HG03175 (cell line): ENCODE results near the gene LDLR.
"Not testable (repeated sequence)": the region's sequence is repeated elsewhere in the genome, so short reads cannot be mapped to it uniquely, and the experiment has no call there.

Source experiments
- ATAC-seq: cut with Tn5 transposase; IDR thresholded peaks from one replicate; pipeline ENCODE4 v1.9.1; 2021; ENCODE audit warnings: mild to moderate bottlenecking, moderate library complexity; ENCODE audit not compliant: unreplicated experiment

LDLR gene

DNA sequence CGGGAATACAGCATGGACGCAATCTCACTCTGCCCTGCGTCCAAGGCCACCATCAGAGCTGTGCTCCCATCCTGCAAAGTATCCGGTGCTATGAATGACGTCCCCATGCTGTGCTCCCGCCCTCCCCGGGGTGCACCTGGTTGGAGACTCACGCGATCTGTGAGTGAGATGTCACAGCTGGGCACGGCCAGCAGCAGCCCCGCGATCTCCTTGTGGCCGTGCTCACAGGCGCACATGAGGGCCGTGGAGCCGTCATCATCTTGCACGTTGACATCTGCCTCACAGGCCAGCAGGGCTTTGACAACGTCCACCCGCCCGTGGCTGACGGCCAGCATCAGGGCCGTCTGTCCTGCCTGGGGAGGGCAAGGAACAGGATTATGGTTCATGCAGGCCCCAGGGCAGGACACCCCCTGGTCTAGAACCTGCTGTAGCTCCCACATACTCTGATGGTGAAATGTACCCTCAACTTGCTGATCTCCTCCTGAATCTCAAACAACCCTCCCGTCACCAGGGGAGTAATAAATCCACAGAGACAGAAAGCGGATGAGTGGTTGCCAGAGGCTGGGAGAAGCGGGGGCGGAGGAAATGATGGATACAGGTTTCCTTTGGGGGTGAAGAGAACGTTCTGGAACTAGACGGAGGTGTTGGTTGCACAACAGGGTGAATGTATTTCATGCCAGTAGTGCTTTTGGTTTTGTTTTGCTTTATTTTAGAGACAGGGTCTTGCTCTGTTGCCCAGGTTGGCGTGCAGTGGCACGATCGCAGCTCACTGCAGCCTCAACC, 80.8 kb downstream of the LDLR start:
- ATAC-seq = no peak

DNA sequence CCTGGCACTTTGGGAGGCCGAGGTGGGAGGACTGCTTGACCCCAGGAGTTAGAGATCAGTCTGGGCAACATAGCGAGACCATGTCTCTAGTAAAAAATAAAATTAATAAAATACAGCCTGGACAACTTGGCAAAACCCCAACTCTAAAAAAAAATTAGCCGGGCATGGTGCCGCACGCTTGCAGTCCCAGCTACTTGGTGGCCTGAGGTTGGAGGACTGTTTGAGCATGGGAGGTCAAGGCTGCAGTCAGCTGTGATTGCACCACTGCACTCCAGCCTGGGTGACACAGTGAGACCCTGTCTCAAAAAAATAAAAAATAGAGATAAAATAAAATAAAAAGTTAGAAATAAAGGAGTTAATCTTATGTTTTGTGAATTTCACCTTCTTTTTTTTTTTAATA, 81.9 kb downstream of the LDLR start:
- no peak for ATAC-seq

DNA sequence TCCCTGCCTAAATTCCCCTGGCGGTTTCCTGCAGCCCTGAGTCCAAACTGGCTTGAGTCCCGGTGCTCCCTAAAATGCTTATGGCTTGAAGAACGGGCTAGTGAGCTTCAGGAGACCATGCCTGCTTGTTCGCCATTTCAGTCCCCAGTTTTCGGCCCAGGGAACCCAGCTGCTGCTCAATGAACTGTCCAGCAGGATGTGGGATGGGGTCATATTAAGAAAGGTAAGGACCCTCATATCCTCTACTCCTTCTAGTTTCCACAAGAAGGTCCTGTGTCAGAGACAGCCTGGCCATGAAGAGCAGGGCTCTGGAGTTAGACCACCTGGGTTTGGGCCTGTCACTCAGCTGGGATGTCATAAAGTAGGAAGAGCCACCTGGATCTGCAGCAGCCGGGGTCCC, 83.3 kb downstream of the LDLR start:
- no peak for ATAC-seq

DNA sequence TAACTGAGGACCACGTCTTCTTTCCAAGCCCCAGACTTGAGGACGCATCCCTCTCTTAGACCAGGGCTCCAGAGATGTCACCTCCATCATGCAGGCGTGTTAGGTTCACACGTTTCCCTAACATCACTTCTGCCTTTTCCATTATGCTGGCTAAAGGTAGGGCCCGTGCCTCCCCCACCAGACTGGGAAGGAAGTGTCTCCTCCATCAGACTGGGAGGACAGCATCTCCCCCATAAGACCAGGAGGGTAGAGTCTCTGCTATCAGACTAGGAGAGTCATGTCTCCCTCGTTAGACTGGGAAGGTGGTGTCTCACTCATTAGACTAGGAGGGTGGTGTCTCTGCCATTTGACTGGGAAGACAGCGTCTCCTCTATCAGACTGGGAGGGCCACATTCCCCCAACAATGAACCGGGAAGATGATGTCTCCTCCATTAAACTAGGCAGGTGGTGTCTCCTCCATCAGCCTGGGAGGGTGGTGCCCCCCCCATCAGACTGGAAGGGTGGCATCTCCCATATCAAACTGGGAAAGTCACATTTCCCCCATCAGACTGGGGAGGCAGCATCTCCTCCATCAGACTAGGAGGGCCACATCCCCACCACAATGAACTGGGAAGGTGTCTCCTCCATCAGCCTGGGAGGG, 84.4 kb downstream of the LDLR start:
- ATAC-seq = no peak

DNA sequence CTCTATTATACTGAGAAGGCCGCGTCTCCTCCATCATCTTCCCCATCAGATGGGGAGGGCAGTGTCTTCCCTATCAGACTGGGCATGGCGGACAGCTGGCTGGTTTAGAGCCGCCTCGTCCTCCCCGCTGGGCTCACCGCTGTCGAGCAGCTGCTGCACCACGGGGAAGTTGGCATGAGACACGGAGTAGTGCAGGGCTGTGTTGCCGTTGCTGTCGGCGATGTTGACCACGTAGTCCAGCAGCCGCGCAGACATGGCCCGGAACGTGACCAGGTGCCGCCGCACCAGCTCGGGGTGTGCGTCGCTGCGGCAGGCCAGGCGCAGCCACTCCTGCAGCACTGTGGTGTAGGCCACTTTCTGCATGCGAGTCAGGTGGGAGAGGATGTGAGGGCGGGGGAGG, 85.1 kb downstream of the LDLR start:
- ATAC-seq = no peak

DNA sequence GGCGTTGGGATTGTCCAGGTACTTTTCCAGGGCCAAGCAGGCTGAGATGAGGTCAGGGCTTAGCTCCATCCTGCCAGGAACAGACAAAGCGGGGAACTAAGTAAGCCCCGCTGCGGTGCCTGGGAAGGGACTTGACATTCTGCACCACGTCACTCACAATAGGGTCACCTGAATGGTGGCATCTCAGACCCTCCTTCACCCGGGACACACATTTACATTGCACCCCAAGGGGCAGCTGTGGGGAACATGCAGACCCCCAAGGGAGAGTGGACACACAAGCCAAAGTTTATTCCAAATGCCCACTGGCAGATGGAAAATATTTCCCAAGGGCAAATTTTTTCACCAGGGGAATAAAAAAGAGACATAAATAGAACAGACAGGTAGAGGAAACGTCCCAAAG, 86.7 kb downstream of the LDLR start:
- ATAC-seq = no peak

DNA sequence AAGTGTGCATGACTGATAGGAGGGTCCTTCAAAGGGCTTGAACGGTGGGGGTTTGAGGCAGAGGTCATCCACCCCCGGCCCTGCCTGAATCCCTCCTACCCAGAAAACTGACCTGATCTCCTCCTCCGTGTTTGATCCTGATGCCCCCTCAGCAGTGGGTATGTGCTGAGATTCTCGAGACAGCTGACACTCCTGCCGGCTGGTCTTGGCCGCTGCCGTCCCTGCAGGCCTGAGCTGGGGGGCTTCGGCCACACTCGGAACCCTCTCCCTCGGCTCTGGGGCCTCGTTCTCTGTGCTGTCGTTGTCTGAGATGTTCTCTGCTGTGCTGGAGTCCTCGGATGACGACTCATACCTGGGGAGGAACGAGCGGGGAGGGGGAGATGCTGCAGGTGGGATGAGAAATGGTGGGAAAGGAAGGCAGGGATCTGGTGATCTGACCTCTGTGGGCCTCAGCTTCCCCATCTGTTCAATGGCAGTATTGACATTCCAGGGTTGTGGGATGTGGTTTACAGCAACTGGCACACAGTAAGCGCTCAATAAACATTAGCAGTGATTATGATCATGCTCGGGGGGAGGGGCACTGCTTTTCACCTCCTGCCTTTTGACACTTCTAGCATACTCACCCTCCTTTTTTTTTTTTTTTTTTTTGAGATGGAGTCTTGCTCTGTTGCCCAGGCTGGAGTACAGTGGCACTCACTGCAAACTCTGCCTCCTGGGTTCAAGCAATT, 87.4 kb downstream of the LDLR start:
- ATAC-seq = no peak

DNA sequence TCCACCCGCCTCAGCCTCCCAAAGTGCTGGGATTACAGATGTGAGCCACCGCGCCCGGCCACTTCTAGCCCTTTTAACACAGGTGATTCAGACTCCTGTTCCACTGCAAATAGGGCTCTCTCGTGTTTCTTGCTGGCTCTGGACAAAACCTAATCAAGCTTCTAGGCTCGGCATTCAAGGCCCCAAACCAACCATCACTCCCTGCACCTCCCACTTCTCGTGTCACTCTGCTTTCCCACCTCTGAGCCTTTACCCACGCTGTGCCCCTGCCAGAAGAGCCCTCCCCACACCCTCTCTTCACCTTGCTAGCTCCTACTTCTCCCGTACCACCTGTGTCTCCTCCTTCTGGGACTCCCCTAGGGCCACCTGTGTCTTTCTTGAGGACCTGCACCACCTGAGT, 88.3 kb downstream of the LDLR start:
- no peak for ATAC-seq

DNA sequence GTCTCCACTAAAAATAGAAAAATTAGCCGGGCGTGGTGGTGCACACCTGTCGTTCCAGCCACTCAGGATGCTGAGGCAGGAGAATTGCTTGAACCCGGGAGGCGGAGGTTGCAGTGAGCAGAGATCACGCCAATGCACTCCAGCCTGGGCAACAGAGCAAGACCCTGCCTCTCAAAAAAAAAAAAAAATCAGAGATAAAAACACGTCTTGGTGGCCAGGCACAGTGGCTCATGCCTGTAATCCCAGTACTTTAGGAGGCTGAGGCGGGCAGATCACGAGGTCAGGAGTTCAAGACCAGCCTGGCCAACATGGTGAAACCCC, 89.8 kb downstream of the LDLR start:
- ATAC-seq = not testable (repeated sequence)

DNA sequence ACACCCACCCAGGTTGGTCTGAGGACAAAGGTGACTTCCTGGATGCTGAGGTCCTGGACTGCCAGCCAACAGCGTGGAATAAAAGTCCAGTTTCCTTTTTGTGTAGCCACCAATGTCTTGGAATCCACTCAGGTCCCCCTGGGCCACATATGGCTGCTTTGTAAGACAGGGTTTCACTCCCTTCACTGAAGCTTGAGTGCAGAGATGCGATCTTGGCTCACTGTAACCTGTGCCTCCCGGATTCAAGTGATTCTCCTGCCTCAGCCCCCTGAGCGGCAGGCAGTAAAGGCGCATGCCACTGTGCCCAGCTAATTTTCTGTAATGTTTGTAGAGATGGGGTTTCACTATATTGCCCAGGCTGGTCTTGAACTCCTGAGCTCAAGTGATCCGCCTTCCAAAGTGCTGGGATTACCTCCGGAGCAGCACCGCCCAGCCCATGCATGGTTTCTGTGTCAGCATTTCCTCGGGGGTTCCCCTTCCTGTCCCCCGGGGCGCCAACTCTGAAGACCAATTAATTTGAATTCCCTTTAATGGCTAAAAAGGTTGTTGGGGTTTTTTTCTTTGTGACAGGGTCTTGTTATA, 90.5 kb downstream of the LDLR start:
- ATAC-seq = peak; percentile 61

DNA sequence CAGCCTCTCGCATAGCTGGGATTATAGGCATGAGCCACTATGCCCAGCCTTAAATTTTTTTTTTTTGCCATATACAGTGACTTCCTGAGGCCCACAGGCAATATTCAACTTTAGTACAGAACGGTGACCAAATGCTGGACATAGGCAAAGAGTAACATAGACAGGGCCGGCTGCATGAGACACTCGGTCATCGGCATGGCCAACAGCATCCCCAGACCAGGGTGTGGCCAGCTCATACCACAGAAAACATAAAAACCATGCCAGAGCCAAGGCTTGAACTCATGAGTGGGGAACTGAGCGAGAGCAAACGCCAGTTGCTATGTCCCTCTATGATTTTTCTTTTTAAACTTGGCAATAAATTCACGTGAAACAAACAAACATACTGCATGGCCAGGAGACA, 91.1 kb downstream of the LDLR start:
- no peak for ATAC-seq

DNA sequence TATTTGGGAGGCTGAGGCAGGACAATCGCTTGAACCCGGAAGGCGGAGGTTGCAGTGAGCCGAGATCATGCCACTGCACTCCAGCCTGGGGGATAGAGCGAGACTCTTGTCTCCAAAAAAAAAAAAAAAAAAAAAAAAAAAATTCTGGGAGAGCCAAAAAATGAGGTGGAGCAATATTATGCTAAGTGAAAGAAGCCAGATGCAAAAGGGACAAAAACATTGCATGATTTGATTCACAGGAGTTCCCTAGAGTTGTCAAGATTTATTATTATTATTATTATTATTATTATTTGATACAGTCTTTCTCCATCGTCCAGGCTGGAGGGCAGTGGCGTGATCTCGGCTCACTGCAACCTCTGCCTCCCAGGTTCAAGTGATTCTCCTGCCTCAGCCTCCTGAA, 91.7 kb downstream of the LDLR start:
- ATAC-seq = not testable (repeated sequence)

DNA sequence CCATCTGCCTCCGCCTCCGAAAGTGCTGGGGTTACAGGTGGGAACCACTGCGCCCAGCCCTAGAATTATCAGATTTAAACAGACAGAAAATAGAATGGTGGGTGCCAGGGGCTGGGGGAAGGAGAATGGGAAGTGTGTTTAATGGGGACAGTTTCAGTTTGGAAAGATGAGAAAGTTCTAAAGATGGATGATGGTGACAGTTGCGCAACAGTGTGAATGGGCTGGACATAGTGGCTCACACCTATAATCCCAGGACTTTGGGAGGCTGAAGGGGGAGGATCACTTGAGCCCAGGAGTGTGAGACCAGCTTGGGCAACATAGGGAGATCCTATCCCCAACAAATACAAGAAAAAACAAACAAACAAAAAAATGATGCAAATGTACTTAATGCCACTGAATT, 92.2 kb downstream of the LDLR start:
- ATAC-seq = no peak
